H9 (cell line): Measurements from ENCODE around the gene P4HTM. TPM values are rescaled to one million over a fixed set of nuclear protein-coding genes. Genes with fewer than 3 reads are reported as not detected.

Experiments used
- DNase-seq: peaks from one replicate; pipeline ENCODE4 v3.0.0-alpha.2; 2017
- H2AFZ ChIP-seq: one replicate; pipeline ENCODE4 v1.6.1; 2013; ENCODE audit warnings: mild to moderate bottlenecking, low read length, control low read depth, moderate library complexity
- H2AK5ac ChIP-seq: 2 replicates; pipeline ENCODE4 v1.6.1; 2013; ENCODE audit warnings: low read length, control low read depth, mixed read lengths; ENCODE audit not compliant: insufficient read length
- H2BK120ac ChIP-seq: one replicate; pipeline ENCODE4 v1.6.1; 2013; ENCODE audit warnings: low read depth, mild to moderate bottlenecking, low read length, control low read depth, inconsistent platforms; ENCODE audit not compliant: poor library complexity, severe bottlenecking
- H2BK12ac ChIP-seq: 2 replicates; pipeline ENCODE4 v1.6.1; 2013; ENCODE audit warnings: low read length, control low read depth, mixed read lengths, low read depth; ENCODE audit not compliant: insufficient read length
- H2BK15ac ChIP-seq: 2 replicates; pipeline ENCODE4 v1.6.1; 2013; ENCODE audit warnings: low read depth, low read length, control low read depth
- H2BK20ac ChIP-seq: one replicate; pipeline ENCODE4 v1.6.1; 2013; ENCODE audit warnings: low read depth, mild to moderate bottlenecking, low read length, control low read depth, inconsistent platforms; ENCODE audit not compliant: poor library complexity, severe bottlenecking
- H2BK5ac ChIP-seq: 2 replicates; pipeline ENCODE4 v1.6.1; 2013; ENCODE audit warnings: low read length, control low read depth, mixed read lengths; ENCODE audit not compliant: insufficient read length
- H3K14ac ChIP-seq: 2 replicates; pipeline ENCODE4 v1.6.1; 2013; ENCODE audit warnings: low read length, control low read depth; ENCODE audit not compliant: insufficient read depth
- H3K18ac ChIP-seq: 2 replicates; pipeline ENCODE4 v1.6.1; 2013; ENCODE audit warnings: low read depth, mild to moderate bottlenecking, mixed read lengths, low read length, control low read depth; ENCODE audit not compliant: insufficient read length
- H3K23ac ChIP-seq: 2 replicates; pipeline ENCODE4 v1.6.1; 2013; ENCODE audit warnings: low read length, control low read depth, mixed read lengths, low read depth; ENCODE audit not compliant: insufficient read length
- H3K23me2 ChIP-seq: 2 replicates; pipeline ENCODE4 v1.6.1; 2013; ENCODE audit warnings: low read depth, mild to moderate bottlenecking, mixed read lengths, low read length, control low read depth; ENCODE audit not compliant: insufficient read length, poor library complexity, severe bottlenecking
- H3K27ac ChIP-seq: 2 replicates; pipeline ENCODE4 v1.5.1; 2013; ENCODE audit warnings: low read length, control low read depth, mixed read lengths, low read depth; ENCODE audit not compliant: insufficient read length
- H3K27me3 ChIP-seq: 2 replicates; pipeline ENCODE4 v1.6.1; 2013; ENCODE audit warnings: low read length, control low read depth, inconsistent platforms; ENCODE audit not compliant: insufficient read depth
- H3K4ac ChIP-seq: 2 replicates; pipeline ENCODE4 v1.6.1; 2013; ENCODE audit warnings: low read depth, mild to moderate bottlenecking, control low read depth, inconsistent platforms, low read length, moderate library complexity
- H3K4me1 ChIP-seq: 2 replicates; pipeline ENCODE4 v1.6.1; 2013; ENCODE audit warnings: low read length, control low read depth, inconsistent platforms; ENCODE audit not compliant: insufficient read depth
- H3K4me2 ChIP-seq: 2 replicates; pipeline ENCODE4 v1.6.1; 2013; ENCODE audit warnings: low read length, control low read depth, mixed read lengths; ENCODE audit not compliant: insufficient read length, insufficient read depth
- H3K56ac ChIP-seq: 2 replicates; pipeline ENCODE4 v1.6.1; 2013; ENCODE audit warnings: low read depth, mild to moderate bottlenecking, mixed read lengths, low read length, control low read depth; ENCODE audit not compliant: insufficient read length
- H3K79me1 ChIP-seq: 2 replicates; pipeline ENCODE4 v1.6.1; 2013; ENCODE audit warnings: low read depth, mild to moderate bottlenecking, moderate library complexity, low read length, control low read depth, inconsistent platforms; ENCODE audit not compliant: insufficient read depth, poor library complexity, severe bottlenecking
- H3K79me2 ChIP-seq: 2 replicates; pipeline ENCODE4 v1.6.1; 2013; ENCODE audit warnings: low read length, control low read depth, inconsistent platforms; ENCODE audit not compliant: insufficient read depth
- H3K9ac ChIP-seq: 2 replicates; pipeline ENCODE4 v1.6.1; 2013; ENCODE audit warnings: low read length, control low read depth, mixed read lengths; ENCODE audit not compliant: insufficient read length; ENCODE audit errors: extremely low read depth
- H3K9me3 ChIP-seq: one replicate; pipeline ENCODE4 v1.6.1; 2013; ENCODE audit warnings: low read depth, low read length, inconsistent platforms; ENCODE audit not compliant: control insufficient read depth
- H3T11ph ChIP-seq: one replicate; pipeline ENCODE4 v1.6.1; 2013; ENCODE audit warnings: mild to moderate bottlenecking, low read length, control low read depth, inconsistent platforms
- H4K20me1 ChIP-seq: one replicate; pipeline ENCODE4 v1.6.1; 2013; ENCODE audit not compliant: control insufficient read depth, insufficient read length, insufficient read depth
- H4K5ac ChIP-seq: 2 replicates; pipeline ENCODE4 v1.6.1; 2013; ENCODE audit warnings: low read depth, mild to moderate bottlenecking, mixed read lengths, low read length, control low read depth; ENCODE audit not compliant: insufficient read length
- H4K8ac ChIP-seq: replicated peaks from 2 replicates; pipeline ENCODE4 v1.6.1; 2013; ENCODE audit warnings: low read length, control low read depth, mixed read lengths, low read depth; ENCODE audit not compliant: insufficient read length
- H4K91ac ChIP-seq: 2 replicates; pipeline ENCODE4 v1.6.1; 2013; ENCODE audit warnings: low read depth, mild to moderate bottlenecking, moderate library complexity, mixed read lengths, low read length, control low read depth; ENCODE audit not compliant: insufficient read length
- H3K27ac Mint-ChIP-seq, 3 experiments: 2 replicates in 2 of 3; 3 replicates in 1 of 3; pipeline ENCODE4 v1.8.0; 2020 to 2021; ENCODE audit warnings: mixed read lengths in 3 of 3, mild to moderate bottlenecking in 1 of 3, moderate library complexity in 1 of 3
- H3K27me3 Mint-ChIP-seq: 2 replicates; pipeline ENCODE4 v1.8.0; 2021; ENCODE audit warnings: low read depth, mild to moderate bottlenecking, moderate library complexity, mixed read lengths
- H3K36me3 Mint-ChIP-seq, 3 experiments: 2 replicates in 2 of 3; 3 replicates in 1 of 3; pipeline ENCODE4 v1.8.0; 2020 to 2021; ENCODE audit warnings: low read depth in 3 of 3, mixed read lengths in 3 of 3; ENCODE audit not compliant: insufficient read depth in 1 of 3
- H3K4me1 Mint-ChIP-seq, 2 experiments: 2 replicates each; pipeline ENCODE4 v1.8.0; 2020; ENCODE audit warnings: mixed read lengths in 2 of 2
- H3K4me3 Mint-ChIP-seq, 2 experiments: 2 replicates in 1 of 2; 3 replicates in 1 of 2; pipeline ENCODE4 v1.8.0; 2020 to 2021; ENCODE audit warnings: mild to moderate bottlenecking in 2 of 2, mixed read lengths in 2 of 2, moderate library complexity in 1 of 2
- H3K9me3 Mint-ChIP-seq, 2 experiments: 2 replicates in 1 of 2; 3 replicates in 1 of 2; pipeline ENCODE4 v1.8.0; 2020; ENCODE audit warnings: mild to moderate bottlenecking in 2 of 2, mixed read lengths in 2 of 2, moderate library complexity in 1 of 2
- WGBS: extraction: QIAGEN DNeasy Blood & Tissue Kit; methylation state at CpG from one replicate; pipeline ENCODE4 v1.1.7; 2013; ENCODE audit warnings: missing lambda C conversion rate, low lambda C conversion rate, mixed read lengths; ENCODE audit not compliant: insufficient read length; ENCODE audit errors: extremely low coverage; 5-methylcytosine and 5-hydroxymethylcytosine counted together
- total RNA-seq: library from RNA; stranded (reverse); gene quantifications from 2 replicates; pipeline ENCODE4 v1.2.1, GENCODE V29; 2021
- TF ChIP-seq, protein P1 (sequence below): fragments of 200-600 bp; sonication (generic); conservative IDR thresholded peaks from 3 replicates; pipeline ENCODE4 v1.8.0; 2021; ENCODE audit warnings: antibody characterized with exemption, mild to moderate bottlenecking

Gene P4HTM
- total RNA-seq, 1 experiment from 2014 or later, result 36.0 TPM

DNA sequence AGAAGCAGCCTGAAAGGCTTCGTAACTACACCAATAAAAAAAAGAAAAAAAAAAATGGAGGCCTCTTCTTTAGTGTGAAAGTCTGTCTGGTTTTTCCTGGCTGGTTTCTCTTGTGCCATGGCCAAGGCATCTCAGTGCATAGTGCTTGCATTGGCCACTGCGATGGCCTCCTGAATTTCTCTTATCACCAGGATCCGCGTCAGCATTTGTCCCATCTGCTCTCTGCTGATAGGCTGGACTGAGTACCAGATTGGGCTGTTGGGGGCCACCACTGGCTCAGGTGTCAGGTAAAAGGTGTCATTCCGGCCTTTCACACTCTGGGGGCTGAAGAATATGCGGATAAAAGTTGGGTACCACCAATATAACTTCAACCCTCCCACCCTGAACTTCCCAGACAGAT is 40.3 kb downstream of the P4HTM start:
- Mint-ChIP-seq H3K27me3 (no peaks in the 10 kb centered on the region; the same call in none of the 2 replicates), H3K4me1 (peaks cover 13 to 20% of the 10 kb centered on the region in 2 experiments), H3K9me3 (no peaks in the 10 kb centered on the region), H3K27ac (peak overlapping the region in 1 of 3 experiments; percentile 48; a peak in 1 of 7 replicates), H3K36me3 (peaks cover 56 to 91% (median 75%) of the 10 kb centered on the region in 3 experiments), H3K4me3 (peak overlapping the region in 1 of 2 experiments; percentile 61; a peak in 1 of 5 replicates)
- H3K14ac ChIP-seq, result no peak overlapping the region
- H3K56ac ChIP-seq, result no peak overlapping the region
- no peaks in the 10 kb centered on the region for H3K9me3 ChIP-seq
- no peak for DNase-seq
- H3K27me3 ChIP-seq, result no peaks in the 10 kb centered on the region
- no peak overlapping the region for H2BK15ac ChIP-seq
- no peak overlapping the region for H2BK5ac ChIP-seq
- no peak overlapping the region for H4K5ac ChIP-seq
- H3K27ac ChIP-seq, result no peak overlapping the region
- no peaks in the 10 kb centered on the region; the same call in 1 of the 2 replicates for H3K4me1 ChIP-seq
- H3T11ph ChIP-seq, result no peak overlapping the region
- no peak overlapping the region for H4K91ac ChIP-seq
- no peak overlapping the region for H2AFZ ChIP-seq
- peaks cover 7% of the 10 kb centered on the region for H4K20me1 ChIP-seq
- H2BK120ac ChIP-seq, result no peak overlapping the region
- H3K18ac ChIP-seq, result no peak overlapping the region
- no peak overlapping the region for H3K4ac ChIP-seq
- H3K4me2 ChIP-seq, result no peak overlapping the region
- no peaks in the 10 kb centered on the region for H3K79me2 ChIP-seq
- H4K8ac ChIP-seq, result no peak overlapping the region
- no peaks in the 10 kb centered on the region for H3K79me1 ChIP-seq
- H2BK12ac ChIP-seq, result no peak overlapping the region
- TF ChIP-seq, protein P1, sequence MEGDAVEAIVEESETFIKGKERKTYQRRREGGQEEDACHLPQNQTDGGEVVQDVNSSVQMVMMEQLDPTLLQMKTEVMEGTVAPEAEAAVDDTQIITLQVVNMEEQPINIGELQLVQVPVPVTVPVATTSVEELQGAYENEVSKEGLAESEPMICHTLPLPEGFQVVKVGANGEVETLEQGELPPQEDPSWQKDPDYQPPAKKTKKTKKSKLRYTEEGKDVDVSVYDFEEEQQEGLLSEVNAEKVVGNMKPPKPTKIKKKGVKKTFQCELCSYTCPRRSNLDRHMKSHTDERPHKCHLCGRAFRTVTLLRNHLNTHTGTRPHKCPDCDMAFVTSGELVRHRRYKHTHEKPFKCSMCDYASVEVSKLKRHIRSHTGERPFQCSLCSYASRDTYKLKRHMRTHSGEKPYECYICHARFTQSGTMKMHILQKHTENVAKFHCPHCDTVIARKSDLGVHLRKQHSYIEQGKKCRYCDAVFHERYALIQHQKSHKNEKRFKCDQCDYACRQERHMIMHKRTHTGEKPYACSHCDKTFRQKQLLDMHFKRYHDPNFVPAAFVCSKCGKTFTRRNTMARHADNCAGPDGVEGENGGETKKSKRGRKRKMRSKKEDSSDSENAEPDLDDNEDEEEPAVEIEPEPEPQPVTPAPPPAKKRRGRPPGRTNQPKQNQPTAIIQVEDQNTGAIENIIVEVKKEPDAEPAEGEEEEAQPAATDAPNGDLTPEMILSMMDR, result no peak
- H3K23ac ChIP-seq, result no peak overlapping the region
- no peak overlapping the region for H2AK5ac ChIP-seq
- no peak overlapping the region for H2BK20ac ChIP-seq
- H3K9ac ChIP-seq, result no peak overlapping the region
- peaks cover 3% of the 10 kb centered on the region for H3K23me2 ChIP-seq
- WGBS, result no CpG with 5 or more reads among the region's 6 CpGs
